CD4-positive, CD25-positive, alpha-beta regulatory T cell (primary cell): ENCODE measurements around the gene FCHO2. TPM values are rescaled to one million over a fixed set of nuclear protein-coding genes. Genes with fewer than 3 reads are reported as not detected.

Experiments
- ATAC-seq, 2 donors: fragments of 150-1000 bp; cut with Tn5 transposase; one replicate each; pipeline ENCODE4 v1.10.0; 2021; ENCODE audit warnings: low read depth in 2 of 2, moderate number of reproducible peaks in 2 of 2, moderate library complexity in 1 of 2
- DNase-seq, 3 donors: peaks; one replicate each; pipeline versions ENCODE4 v3.0.0 to v3.0.0-alpha.2; 2012 to 2022; ENCODE audit warnings: mixed read lengths in 1 of 3
- H3K27ac ChIP-seq: one replicate; pipeline ENCODE4 v1.7.0; 2013; ENCODE audit warnings: mild to moderate bottlenecking, low read length; ENCODE audit not compliant: insufficient read depth, poor library complexity, severe bottlenecking
- H3K27me3 ChIP-seq: one replicate; pipeline ENCODE4 v1.7.0; 2013; ENCODE audit warnings: low read length; ENCODE audit not compliant: control insufficient read depth, insufficient read depth
- H3K36me3 ChIP-seq: one replicate; pipeline ENCODE4 v1.7.0; 2013; ENCODE audit warnings: mild to moderate bottlenecking, low read length, moderate library complexity; ENCODE audit not compliant: control insufficient read depth, insufficient read depth
- H3K4me1 ChIP-seq: 2 replicates; pipeline ENCODE4 v1.7.0; 2013; ENCODE audit warnings: mild to moderate bottlenecking, low read length; ENCODE audit not compliant: insufficient read depth, control insufficient read depth, poor library complexity, severe bottlenecking
- H3K4me3 ChIP-seq: one replicate; pipeline ENCODE4 v1.7.0; 2013; ENCODE audit warnings: low read depth, mild to moderate bottlenecking, low read length, moderate library complexity
- H3K9me3 ChIP-seq, 2 experiments: 1 replicate in 1 of 2; 2 replicates in 1 of 2; pipeline ENCODE4 v1.7.0; 2013; ENCODE audit warnings: low read length in 2 of 2, mild to moderate bottlenecking in 1 of 2, moderate library complexity in 1 of 2; ENCODE audit not compliant: control insufficient read depth in 2 of 2
- H3K27ac Mint-ChIP-seq, 3 donors: one replicate each; pipeline ENCODE4 v1.8.0; 2020 to 2022; ENCODE audit warnings: mild to moderate bottlenecking in 3 of 3, mixed read lengths in 3 of 3, moderate library complexity in 2 of 3
- H3K27me3 Mint-ChIP-seq: one replicate; pipeline ENCODE4 v1.8.0; 2022; ENCODE audit warnings: mild to moderate bottlenecking, mixed read lengths
- H3K36me3 Mint-ChIP-seq: one replicate; pipeline ENCODE4 v1.8.0; 2020; ENCODE audit warnings: mixed read lengths
- H3K4me1 Mint-ChIP-seq, 4 donors: one replicate each; pipeline ENCODE4 v1.8.0; 2020 to 2022; ENCODE audit warnings: mixed read lengths in 4 of 4, mild to moderate bottlenecking in 1 of 4
- H3K4me3 Mint-ChIP-seq, 4 donors: one replicate each; pipeline ENCODE4 v1.8.0; 2020 to 2022; ENCODE audit warnings: mild to moderate bottlenecking in 4 of 4, mixed read lengths in 4 of 4, moderate library complexity in 3 of 4
- H3K9me3 Mint-ChIP-seq, 7 donors: one replicate each; pipeline ENCODE4 v1.8.0; 2020 to 2022; ENCODE audit warnings: mixed read lengths in 7 of 7, mild to moderate bottlenecking in 3 of 7, moderate library complexity in 2 of 7
- polyA plus RNA-seq, 4 donors: library from polyadenylated mRNA; unstranded; fragments of 300-500 nt; fragmentation: Illumina TruSeq; gene quantifications; one replicate each; pipeline ENCODE4 v1.2.3, GENCODE V29; 2021
- total RNA-seq: library from RNA; stranded (reverse); gene quantifications from one replicate; pipeline ENCODE4 v1.2.3, GENCODE V29; 2022

The FCHO2 gene
- total and polyA plus RNA-seq, 5 donors from 2014 or later = 0.52 to 2.2 (median 0.92) TPM

DNA sequence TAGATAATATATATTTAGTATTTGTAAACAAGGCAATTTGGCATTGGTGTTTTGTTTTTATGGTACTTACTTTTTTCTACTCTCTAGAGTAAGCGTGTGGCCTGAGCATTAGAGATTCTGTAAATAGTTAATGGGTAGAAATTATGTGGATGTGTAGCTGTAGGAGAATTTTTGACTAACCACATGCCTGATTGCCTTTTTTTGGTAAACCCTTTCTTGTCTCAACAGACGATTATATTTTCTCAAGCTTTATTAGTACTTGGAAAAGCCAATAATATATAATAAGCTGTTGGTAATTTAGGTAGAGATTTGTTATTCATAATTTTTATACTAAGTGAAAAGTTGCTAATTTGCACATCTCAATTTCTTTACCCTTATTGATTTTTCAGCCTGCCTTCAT, 76.8 kb downstream of the FCHO2 start:
- no peaks in the 10 kb centered on the region for H3K36me3 ChIP-seq
- H3K27ac Mint-ChIP-seq = no peak overlapping the region
- no peak overlapping the region for H3K4me3 Mint-ChIP-seq
- H3K4me1 Mint-ChIP-seq = no peaks in the 10 kb centered on the region
- no peaks in the 10 kb centered on the region for H3K27me3 Mint-ChIP-seq
- no peak overlapping the region for H3K27ac ChIP-seq
- H3K4me1 ChIP-seq = no peaks in the 10 kb centered on the region
- H3K9me3 Mint-ChIP-seq = no peaks in the 10 kb centered on the region
- H3K36me3 Mint-ChIP-seq = no peaks in the 10 kb centered on the region
- H3K9me3 ChIP-seq = no peaks in the 10 kb centered on the region
- no peak for DNase-seq
- no peak overlapping the region for H3K4me3 ChIP-seq
- ATAC-seq = no peak
- no peaks in the 10 kb centered on the region for H3K27me3 ChIP-seq

DNA sequence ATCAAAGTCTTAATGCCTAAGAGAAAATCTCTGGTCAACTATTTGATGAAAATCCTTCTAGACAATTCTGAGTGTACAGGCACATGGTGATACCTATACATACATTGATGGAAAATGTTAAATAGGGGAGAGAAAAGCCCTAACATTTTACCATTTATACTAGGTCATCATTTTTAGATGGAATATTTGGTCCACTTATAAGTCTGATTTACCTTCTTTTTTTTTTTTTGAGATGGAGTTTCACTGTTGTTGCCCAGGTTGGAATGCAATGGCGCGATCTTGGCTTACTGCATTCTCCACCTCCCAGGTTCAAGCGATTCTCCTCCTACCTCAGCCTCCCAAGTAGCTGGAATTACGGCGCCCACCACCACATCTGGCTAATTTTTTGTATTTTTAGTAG, 81.7 kb downstream of the FCHO2 start:
- Histone ChIP-seq H3K27me3 (no peaks in the 10 kb centered on the region), H3K27ac (no peak overlapping the region), H3K36me3 (no peaks in the 10 kb centered on the region), H3K4me3 (no peak overlapping the region), H3K4me1 (no peaks in the 10 kb centered on the region), H3K9me3 (no peaks in the 10 kb centered on the region)
- H3K4me3 Mint-ChIP-seq = no peak overlapping the region
- H3K9me3 Mint-ChIP-seq = no peaks in the 10 kb centered on the region
- no peak overlapping the region for H3K27ac Mint-ChIP-seq
- no peaks in the 10 kb centered on the region for H3K4me1 Mint-ChIP-seq
- H3K36me3 Mint-ChIP-seq = no peaks in the 10 kb centered on the region
- no peaks in the 10 kb centered on the region for H3K27me3 Mint-ChIP-seq
- no peak for ATAC-seq
- DNase-seq = no peak

DNA sequence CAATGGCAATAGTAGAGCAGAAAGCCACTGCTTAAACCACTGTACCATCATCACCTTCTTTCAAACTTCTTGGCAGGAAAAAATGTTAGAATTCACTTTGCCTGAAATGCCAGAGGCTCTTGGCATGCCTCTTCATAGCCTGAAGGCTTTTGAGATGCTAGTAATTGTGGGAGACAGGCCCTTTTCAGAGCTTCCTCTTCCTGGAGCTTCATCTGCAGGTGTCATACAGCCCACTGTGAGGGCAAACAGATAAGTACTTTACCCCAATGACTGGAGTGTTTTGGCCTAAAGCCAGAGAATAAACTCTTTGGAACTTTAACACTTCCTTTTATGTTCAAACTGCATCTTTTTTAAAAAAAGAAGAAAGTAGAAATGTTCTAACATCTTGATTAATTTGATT, 83.2 kb downstream of the FCHO2 start:
- Mint-ChIP-seq H3K4me3 (no peak overlapping the region), H3K4me1 (no peaks in the 10 kb centered on the region), H3K27ac (no peak overlapping the region), H3K27me3 (no peaks in the 10 kb centered on the region), H3K9me3 (no peaks in the 10 kb centered on the region), H3K36me3 (no peaks in the 10 kb centered on the region)
- no peaks in the 10 kb centered on the region for H3K4me1 ChIP-seq
- H3K9me3 ChIP-seq = no peaks in the 10 kb centered on the region
- DNase-seq = no peak
- no peaks in the 10 kb centered on the region for H3K36me3 ChIP-seq
- H3K4me3 ChIP-seq = no peak overlapping the region
- no peak for ATAC-seq
- H3K27ac ChIP-seq = no peak overlapping the region
- H3K27me3 ChIP-seq = no peaks in the 10 kb centered on the region

DNA sequence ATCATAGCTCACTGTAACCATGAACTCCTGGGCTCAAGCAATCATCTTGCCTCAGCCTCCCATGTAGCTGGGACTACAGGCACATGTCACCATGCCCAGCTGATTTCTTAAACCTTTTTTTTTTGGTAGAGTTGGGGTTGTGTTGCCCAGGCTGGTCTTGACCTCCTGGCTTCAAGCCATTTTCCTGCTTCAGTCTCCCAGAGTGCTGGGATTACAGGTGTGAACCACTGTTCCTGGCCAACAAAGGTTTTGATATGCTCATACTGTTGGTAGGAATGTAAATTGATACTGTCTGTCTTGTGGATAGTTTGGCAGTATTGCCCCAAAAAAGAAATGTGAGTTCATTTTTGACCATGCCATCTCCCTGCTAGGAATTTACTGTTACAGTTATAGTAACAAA, 87.2 kb downstream of the FCHO2 start:
- no peak overlapping the region for H3K4me3 Mint-ChIP-seq
- ATAC-seq (no peak), DNase-seq (no peak)
- Histone ChIP-seq H3K27ac (no peak overlapping the region), H3K4me3 (no peak overlapping the region), H3K4me1 (no peaks in the 10 kb centered on the region), H3K36me3 (no peaks in the 10 kb centered on the region), H3K9me3 (no peaks in the 10 kb centered on the region), H3K27me3 (no peaks in the 10 kb centered on the region)
- H3K36me3 Mint-ChIP-seq = no peaks in the 10 kb centered on the region
- H3K27ac Mint-ChIP-seq = no peak overlapping the region
- peaks cover 4% of the 10 kb centered on the region for H3K27me3 Mint-ChIP-seq
- H3K9me3 Mint-ChIP-seq = peaks cover 0 to 6% (median 0%) of the 10 kb centered on the region in 7 donors
- no peaks in the 10 kb centered on the region for H3K4me1 Mint-ChIP-seq

DNA sequence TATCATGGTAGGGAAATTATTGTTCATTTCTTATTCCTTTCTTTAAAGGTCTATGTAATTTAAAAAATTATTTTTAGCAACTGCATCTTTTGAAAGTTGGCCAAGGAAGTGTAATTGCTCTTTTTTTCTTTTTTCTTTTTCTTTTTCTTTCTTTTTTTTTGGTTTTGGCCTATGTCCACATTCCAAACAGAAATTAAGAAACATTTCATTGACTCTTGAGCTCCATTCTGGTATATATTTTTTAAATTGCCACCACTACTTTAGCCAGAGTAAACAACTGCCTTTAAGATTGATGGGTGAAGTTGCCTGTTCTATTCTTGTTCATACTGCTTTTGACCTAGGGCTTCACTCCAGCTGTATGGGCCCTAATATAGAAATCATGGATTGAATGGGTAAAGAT, 88.7 kb downstream of the FCHO2 start:
- Mint-ChIP-seq H3K27me3 (peaks cover 4% of the 10 kb centered on the region), H3K4me3 (no peak overlapping the region), H3K27ac (no peak overlapping the region), H3K36me3 (peaks cover 4% of the 10 kb centered on the region), H3K9me3 (peaks cover 0 to 6% (median 0%) of the 10 kb centered on the region in 7 donors), H3K4me1 (no peaks in the 10 kb centered on the region)
- Histone ChIP-seq H3K4me3 (no peak overlapping the region), H3K27ac (no peak overlapping the region), H3K27me3 (no peaks in the 10 kb centered on the region), H3K9me3 (no peaks in the 10 kb centered on the region), H3K36me3 (no peaks in the 10 kb centered on the region), H3K4me1 (no peaks in the 10 kb centered on the region)
- ATAC-seq (no peak), DNase-seq (no peak)

DNA sequence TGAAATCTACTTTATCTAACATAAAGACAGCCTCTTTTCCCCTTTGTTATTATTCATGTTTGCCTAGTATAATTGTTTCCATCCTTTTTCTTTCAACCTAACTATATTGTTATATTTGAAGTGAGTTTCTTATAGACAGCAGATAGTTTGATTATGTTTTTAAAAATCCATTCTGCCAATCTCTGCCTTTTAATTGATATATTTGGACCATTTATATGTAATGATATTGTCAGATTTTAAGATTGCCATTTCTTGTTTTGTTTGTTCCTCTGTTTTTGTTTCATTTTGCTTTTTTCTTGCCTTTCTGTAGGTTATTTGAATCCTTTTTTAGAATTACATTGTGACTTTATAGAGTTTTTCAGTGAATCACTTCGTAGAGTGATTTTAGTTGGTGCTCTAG, 89.8 kb downstream of the FCHO2 start:
- Mint-ChIP-seq H3K27ac (no peak overlapping the region), H3K9me3 (peaks cover 0 to 6% (median 0%) of the 10 kb centered on the region in 7 donors), H3K36me3 (peaks cover 5% of the 10 kb centered on the region)

DNA sequence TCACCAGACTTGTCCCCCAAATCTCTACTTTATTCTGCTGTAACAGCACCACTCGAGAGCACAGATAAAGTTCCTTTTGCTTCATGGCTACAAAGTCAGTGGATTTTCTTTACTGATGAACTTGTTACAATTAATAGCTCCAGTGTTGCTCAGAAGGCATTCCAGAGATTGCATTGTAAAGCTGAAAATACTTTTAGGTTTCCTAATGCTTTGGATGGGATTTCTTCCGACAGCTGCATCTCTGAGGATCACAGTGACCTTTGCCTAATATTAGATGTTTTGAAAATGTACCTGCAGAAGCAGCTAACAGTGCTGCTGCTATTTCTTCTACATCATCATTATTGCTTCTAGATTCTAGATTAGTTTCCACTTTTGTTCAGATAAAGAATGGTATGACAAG, 105.8 kb downstream of the FCHO2 start:
- Mint-ChIP-seq H3K36me3 (no peaks in the 10 kb centered on the region), H3K27ac (no peak overlapping the region), H3K4me3 (no peak overlapping the region)

More for the DNA sequence above, 89.8 kb downstream of the FCHO2 start:
- Histone ChIP-seq H3K27me3 (no peaks in the 10 kb centered on the region), H3K27ac (no peak overlapping the region), H3K4me3 (no peak overlapping the region), H3K4me1 (no peaks in the 10 kb centered on the region), H3K9me3 (no peaks in the 10 kb centered on the region), H3K36me3 (no peaks in the 10 kb centered on the region)
- no peak for DNase-seq
- Mint-ChIP-seq H3K27me3 (peaks cover 4% of the 10 kb centered on the region), H3K4me3 (no peak overlapping the region), H3K4me1 (no peaks in the 10 kb centered on the region)
- ATAC-seq = no peak

DNA sequence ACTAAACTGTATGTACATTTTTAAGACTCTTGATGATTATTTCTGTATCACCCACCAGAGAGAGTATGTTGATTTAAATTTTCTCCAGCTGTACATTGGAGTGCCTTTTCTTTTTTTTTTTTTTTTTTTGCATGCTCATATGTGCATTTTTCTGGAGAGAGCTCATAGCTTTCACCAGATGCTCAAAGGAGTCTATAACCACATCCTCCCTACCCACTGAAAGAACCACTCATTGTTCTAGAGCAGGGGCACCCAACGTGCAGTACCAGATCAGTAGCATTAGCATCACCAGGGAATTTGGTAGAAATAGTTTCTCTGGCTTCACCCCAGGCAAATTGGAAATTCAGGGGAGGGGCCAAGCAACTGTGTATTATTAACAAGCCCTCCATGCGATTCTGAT, 110.6 kb downstream of the FCHO2 start:
- no peaks in the 10 kb centered on the region for H3K4me1 Mint-ChIP-seq
- no peak overlapping the region for H3K27ac Mint-ChIP-seq
- no peak overlapping the region for H3K4me3 Mint-ChIP-seq
- Histone ChIP-seq H3K4me3 (no peak overlapping the region), H3K9me3 (no peaks in the 10 kb centered on the region), H3K27ac (no peak overlapping the region), H3K36me3 (no peaks in the 10 kb centered on the region), H3K27me3 (peaks cover 1% of the 10 kb centered on the region), H3K4me1 (no peaks in the 10 kb centered on the region)
- no peaks in the 10 kb centered on the region for H3K36me3 Mint-ChIP-seq
- no peak for ATAC-seq
- H3K9me3 Mint-ChIP-seq = no peaks in the 10 kb centered on the region
- DNase-seq = peak in 1 of 3 donors; percentile 19
- H3K27me3 Mint-ChIP-seq = peaks cover 11% of the 10 kb centered on the region

More for the DNA sequence above, 105.8 kb downstream of the FCHO2 start:
- H3K36me3 ChIP-seq = no peaks in the 10 kb centered on the region
- no peaks in the 10 kb centered on the region for H3K4me1 ChIP-seq
- no peaks in the 10 kb centered on the region for H3K9me3 ChIP-seq
- no peak overlapping the region for H3K4me3 ChIP-seq
- Mint-ChIP-seq H3K4me1 (no peaks in the 10 kb centered on the region), H3K9me3 (no peaks in the 10 kb centered on the region), H3K27me3 (peaks cover 11% of the 10 kb centered on the region)
- no peak overlapping the region for H3K27ac ChIP-seq
- no peak for DNase-seq
- H3K27me3 ChIP-seq = peaks cover 4% of the 10 kb centered on the region
- ATAC-seq = no peak
